ENCODE data around the gene ZFYVE9. TPM values are rescaled to one million over a fixed set of nuclear protein-coding genes. Genes with fewer than 3 reads are reported as not detected.

The ZFYVE9 gene
- polyA plus RNA-seq, 2 donors: 2.7 to 5.6 TPM

DNA sequence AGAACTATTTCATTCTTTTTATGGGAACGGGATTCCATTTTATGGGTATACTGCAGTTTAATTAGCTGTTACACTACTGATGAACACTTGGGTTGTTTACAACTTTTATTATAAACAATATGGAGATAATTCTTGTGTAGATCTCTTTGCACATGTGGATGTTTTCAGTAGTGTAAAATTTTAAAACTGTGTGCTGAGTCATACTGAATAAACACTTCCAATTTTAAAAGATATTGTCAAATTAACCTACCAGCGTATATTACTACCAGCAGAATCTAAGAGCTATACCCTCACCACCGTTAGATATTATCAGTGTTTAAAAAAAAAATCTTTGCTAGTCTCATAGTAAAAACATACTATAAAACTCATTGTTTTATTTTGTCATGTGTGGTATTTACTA, 118.0 kb downstream of the ZFYVE9 start:
- no peaks in the 10 kb centered on the region for H3K36me3 ChIP-seq (ENCODE audit: control insufficient read depth in 2 of 2, insufficient read depth in 2 of 2, low read length in 1 of 2)
- no peaks in the 10 kb centered on the region for H3K27me3 ChIP-seq (ENCODE audit: control insufficient read depth in 1 of 2, insufficient read depth in 2 of 2, low read length in 2 of 2)
- 91 to 94% methylated on average over 3 of the region's 3 CpGs for WGBS, 2 donors
- no peak overlapping the region for H3K4me3 ChIP-seq (ENCODE audit: low read depth in 1 of 2, low read length in 2 of 2)
- no peaks in the 10 kb centered on the region for H3K4me1 ChIP-seq (ENCODE audit: control insufficient read depth in 2 of 2, insufficient read depth in 2 of 2, low read length in 1 of 2)
- no peaks in the 10 kb centered on the region for H3K9me3 ChIP-seq (ENCODE audit: control insufficient read depth in 2 of 2, insufficient read depth in 1 of 2, low read depth in 1 of 2, low read length in 1 of 2)
- no peak overlapping the region for H3K27ac ChIP-seq (ENCODE audit: low read depth in 2 of 2, low read length in 1 of 2)

- Histone ChIP-seq H3K4me1 (ENCODE audit: control insufficient read depth in 2 of 2, insufficient read depth in 2 of 2, low read length in 1 of 2) (no peaks in the 10 kb centered on the region), H3K36me3 (ENCODE audit: control insufficient read depth in 2 of 2, insufficient read depth in 2 of 2, low read length in 1 of 2) (peaks cover 0 to 4% of the 10 kb centered on the region in 2 donors), H3K27me3 (ENCODE audit: control insufficient read depth in 1 of 2, insufficient read depth in 2 of 2, low read length in 2 of 2) (no peaks in the 10 kb centered on the region), H3K27ac (ENCODE audit: low read depth in 2 of 2, low read length in 1 of 2) (no peak overlapping the region), H3K9me3 (ENCODE audit: control insufficient read depth in 2 of 2, insufficient read depth in 1 of 2, low read depth in 1 of 2, low read length in 1 of 2) (no peaks in the 10 kb centered on the region), H3K4me3 (ENCODE audit: low read depth in 1 of 2, low read length in 2 of 2) (no peak overlapping the region)
- WGBS, 2 donors: 34 to 50% methylated on average over 3 of the region's 3 CpGs
Measured at GRCh38 chr1:52263153-52263910, 121.4 kb downstream of the ZFYVE9 start.

DNA sequence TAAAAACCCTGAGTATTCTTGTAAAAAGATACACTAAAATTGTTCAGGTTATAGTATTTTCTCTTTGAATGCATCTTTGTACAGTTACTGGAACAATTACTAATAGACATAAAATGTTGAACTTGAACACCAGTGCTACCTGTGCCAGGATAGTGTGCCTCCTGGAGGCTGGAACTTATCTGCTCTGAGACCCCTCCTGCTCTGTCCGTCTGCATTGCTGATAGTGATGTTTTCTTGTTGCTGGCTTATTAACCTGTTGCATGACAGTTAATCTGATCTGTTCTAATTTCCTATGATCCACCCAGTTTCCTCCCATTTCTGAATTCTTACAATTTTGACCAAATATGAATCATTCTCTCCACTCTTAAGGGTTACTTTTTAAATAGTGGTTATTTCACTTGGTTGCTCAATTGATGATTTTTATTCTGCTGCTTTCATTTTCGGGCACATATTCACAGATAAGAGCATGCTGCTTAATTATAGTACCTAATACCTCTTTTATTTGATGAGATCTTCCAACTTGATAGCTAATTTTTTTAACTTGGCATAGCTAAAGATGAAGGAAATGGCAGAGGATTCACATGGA, 122.7 kb downstream of the ZFYVE9 start:
- Histone ChIP-seq H3K36me3 (ENCODE audit: control insufficient read depth in 2 of 2, insufficient read depth in 2 of 2, low read length in 1 of 2) (peaks cover 0 to 4% of the 10 kb centered on the region in 2 donors), H3K4me1 (ENCODE audit: control insufficient read depth in 2 of 2, insufficient read depth in 2 of 2, low read length in 1 of 2) (no peaks in the 10 kb centered on the region), H3K9me3 (ENCODE audit: control insufficient read depth in 2 of 2, insufficient read depth in 1 of 2, low read depth in 1 of 2, low read length in 1 of 2) (no peaks in the 10 kb centered on the region), H3K27ac (ENCODE audit: low read depth in 2 of 2, low read length in 1 of 2) (no peak overlapping the region), H3K4me3 (ENCODE audit: low read depth in 1 of 2, low read length in 2 of 2) (no peak overlapping the region), H3K27me3 (ENCODE audit: control insufficient read depth in 1 of 2, insufficient read depth in 2 of 2, low read length in 2 of 2) (no peaks in the 10 kb centered on the region)
- WGBS, 2 donors: 59 to 67% methylated on average over 2 of the region's 2 CpGs

GRCh38 chr1:52266507-52266906, 124.6 kb downstream of the ZFYVE9 start:
- Histone ChIP-seq H3K27me3 (ENCODE audit: control insufficient read depth in 1 of 2, insufficient read depth in 2 of 2, low read length in 2 of 2) (no peaks in the 10 kb centered on the region), H3K9me3 (ENCODE audit: control insufficient read depth in 2 of 2, insufficient read depth in 1 of 2, low read depth in 1 of 2, low read length in 1 of 2) (no peaks in the 10 kb centered on the region), H3K36me3 (ENCODE audit: control insufficient read depth in 2 of 2, insufficient read depth in 2 of 2, low read length in 1 of 2) (peaks cover 0 to 4% of the 10 kb centered on the region in 2 donors), H3K4me3 (ENCODE audit: low read depth in 1 of 2, low read length in 2 of 2) (no peak overlapping the region), H3K4me1 (ENCODE audit: control insufficient read depth in 2 of 2, insufficient read depth in 2 of 2, low read length in 1 of 2) (no peaks in the 10 kb centered on the region), H3K27ac (ENCODE audit: low read depth in 2 of 2, low read length in 1 of 2) (no peak overlapping the region)
- 89 to 92% methylated on average over 1 of the region's 1 CpG for WGBS, 2 donors

- Histone ChIP-seq H3K27me3 (ENCODE audit: control insufficient read depth in 1 of 2, insufficient read depth in 2 of 2, low read length in 2 of 2) (no peaks in the 10 kb centered on the region), H3K9me3 (ENCODE audit: control insufficient read depth in 2 of 2, insufficient read depth in 1 of 2, low read depth in 1 of 2, low read length in 1 of 2) (no peaks in the 10 kb centered on the region), H3K4me3 (ENCODE audit: low read depth in 1 of 2, low read length in 2 of 2) (no peak overlapping the region), H3K4me1 (ENCODE audit: control insufficient read depth in 2 of 2, insufficient read depth in 2 of 2, low read length in 1 of 2) (no peaks in the 10 kb centered on the region), H3K36me3 (ENCODE audit: control insufficient read depth in 2 of 2, insufficient read depth in 2 of 2, low read length in 1 of 2) (peaks cover 0 to 4% of the 10 kb centered on the region in 2 donors), H3K27ac (ENCODE audit: low read depth in 2 of 2, low read length in 1 of 2) (no peak overlapping the region)
- WGBS, 2 donors: 51 to 66% methylated on average over 3 of the region's 3 CpGs
Measured at GRCh38 chr1:52268372-52268771, 126.5 kb downstream of the ZFYVE9 start.

GRCh38 chr1:52281518-52281917, 139.6 kb downstream of the ZFYVE9 start:
- Histone ChIP-seq H3K36me3 (ENCODE audit: control insufficient read depth in 2 of 2, insufficient read depth in 2 of 2, low read length in 1 of 2) (no peaks in the 10 kb centered on the region), H3K27ac (ENCODE audit: low read depth in 2 of 2, low read length in 1 of 2) (no peak overlapping the region), H3K4me3 (ENCODE audit: low read depth in 1 of 2, low read length in 2 of 2) (no peak overlapping the region), H3K4me1 (ENCODE audit: control insufficient read depth in 2 of 2, insufficient read depth in 2 of 2, low read length in 1 of 2) (no peaks in the 10 kb centered on the region), H3K9me3 (ENCODE audit: control insufficient read depth in 2 of 2, insufficient read depth in 1 of 2, low read depth in 1 of 2, low read length in 1 of 2) (no peaks in the 10 kb centered on the region), H3K27me3 (ENCODE audit: control insufficient read depth in 1 of 2, insufficient read depth in 2 of 2, low read length in 2 of 2) (no peaks in the 10 kb centered on the region)
- 66 to 67% methylated on average over 2 of the region's 2 CpGs for WGBS, 2 donors

DNA sequence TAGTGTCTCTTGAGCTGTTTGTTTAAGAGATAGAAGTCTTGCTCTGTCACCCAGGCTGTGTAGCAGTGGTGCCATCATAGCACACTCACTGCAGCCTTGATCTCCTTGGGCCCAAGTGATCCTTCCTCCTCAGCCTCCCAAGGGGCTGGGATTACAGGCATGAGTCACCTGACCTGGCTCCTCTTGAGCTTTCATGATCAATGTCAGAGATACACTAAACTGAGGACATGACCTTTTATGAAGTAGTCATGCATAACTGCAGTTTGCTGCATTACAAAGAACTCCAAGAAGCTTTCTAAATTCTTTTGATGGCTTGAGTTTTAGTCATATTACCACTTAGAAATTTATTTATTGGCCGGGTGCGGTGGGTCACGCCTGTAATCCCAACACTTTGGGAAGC, 146.4 kb downstream of the ZFYVE9 start:
- H3K27ac ChIP-seq (ENCODE audit: low read depth in 2 of 2, low read length in 1 of 2): no peak overlapping the region
- no peaks in the 10 kb centered on the region for H3K27me3 ChIP-seq (ENCODE audit: control insufficient read depth in 1 of 2, insufficient read depth in 2 of 2, low read length in 2 of 2)
- H3K9me3 ChIP-seq (ENCODE audit: control insufficient read depth in 2 of 2, insufficient read depth in 1 of 2, low read depth in 1 of 2, low read length in 1 of 2): no peaks in the 10 kb centered on the region
- H3K4me1 ChIP-seq (ENCODE audit: control insufficient read depth in 2 of 2, insufficient read depth in 2 of 2, low read length in 1 of 2): no peaks in the 10 kb centered on the region
- no peak overlapping the region for H3K4me3 ChIP-seq (ENCODE audit: low read depth in 1 of 2, low read length in 2 of 2)
- WGBS, 2 donors: 91 to 93% methylated on average over 3 of the region's 3 CpGs
- H3K36me3 ChIP-seq (ENCODE audit: control insufficient read depth in 2 of 2, insufficient read depth in 2 of 2, low read length in 1 of 2): no peaks in the 10 kb centered on the region

- Histone ChIP-seq H3K4me1 (ENCODE audit: control insufficient read depth in 2 of 2, insufficient read depth in 2 of 2, low read length in 1 of 2) (no peaks in the 10 kb centered on the region), H3K9me3 (ENCODE audit: control insufficient read depth in 2 of 2, insufficient read depth in 1 of 2, low read depth in 1 of 2, low read length in 1 of 2) (no peaks in the 10 kb centered on the region), H3K4me3 (ENCODE audit: low read depth in 1 of 2, low read length in 2 of 2) (no peak overlapping the region), H3K36me3 (ENCODE audit: control insufficient read depth in 2 of 2, insufficient read depth in 2 of 2, low read length in 1 of 2) (no peaks in the 10 kb centered on the region), H3K27me3 (ENCODE audit: control insufficient read depth in 1 of 2, insufficient read depth in 2 of 2, low read length in 2 of 2) (no peaks in the 10 kb centered on the region), H3K27ac (ENCODE audit: low read depth in 2 of 2, low read length in 1 of 2) (no peak overlapping the region)
- WGBS, 2 donors: 68 to 76% methylated on average over 1 of the region's 1 CpG
Measured at GRCh38 chr1:52294580-52294979, 152.7 kb downstream of the ZFYVE9 start.

- H3K27me3 ChIP-seq (ENCODE audit: control insufficient read depth in 1 of 2, insufficient read depth in 2 of 2, low read length in 2 of 2): no peaks in the 10 kb centered on the region
- no peaks in the 10 kb centered on the region for H3K4me1 ChIP-seq (ENCODE audit: control insufficient read depth in 2 of 2, insufficient read depth in 2 of 2, low read length in 1 of 2)
- no peak overlapping the region for H3K27ac ChIP-seq (ENCODE audit: low read depth in 2 of 2, low read length in 1 of 2)
- no peak overlapping the region for H3K4me3 ChIP-seq (ENCODE audit: low read depth in 1 of 2, low read length in 2 of 2)
- H3K36me3 ChIP-seq (ENCODE audit: control insufficient read depth in 2 of 2, insufficient read depth in 2 of 2, low read length in 1 of 2): no peaks in the 10 kb centered on the region
- WGBS, 2 donors: 7 to 11% methylated on average over 2 of the region's 2 CpGs
- H3K9me3 ChIP-seq (ENCODE audit: control insufficient read depth in 2 of 2, insufficient read depth in 1 of 2, low read depth in 1 of 2, low read length in 1 of 2): no peaks in the 10 kb centered on the region
Measured at GRCh38 chr1:52296345-52296744, 154.5 kb downstream of the ZFYVE9 start.
